Astrocyte (in vitro differentiated cells and primary cell): ENCODE data around the gene PTPN1. TPM values are rescaled to one million over a fixed set of nuclear protein-coding genes. Genes with fewer than 3 reads are reported as not detected.

ENCODE experiments used
- DNase-seq: peaks from one replicate; pipeline ENCODE4 v3.0.0-alpha.2; 2010; ENCODE audit warnings: low read depth
- FAIRE-seq: peaks from 2 replicates; lab custom pipeline; 2011; peaks lifted over from hg19 to GRCh38; lab: Jason Lieb, UNC
- H2AFZ ChIP-seq: 2 replicates; pipeline ENCODE4 v1.6.0; 2012; ENCODE audit warnings: low read depth, low read length, inconsistent platforms
- H3K27ac ChIP-seq: 2 replicates; pipeline ENCODE4 v1.5.1; 2011; ENCODE audit warnings: low read depth, low read length, inconsistent platforms
- H3K27me3 ChIP-seq: 2 replicates; pipeline ENCODE4 v1.6.0; 2011; ENCODE audit warnings: low read length, inconsistent platforms; ENCODE audit not compliant: insufficient read depth
- H3K36me3 ChIP-seq: 2 replicates; pipeline ENCODE4 v1.5.1; 2011; ENCODE audit warnings: low read length, inconsistent platforms; ENCODE audit not compliant: insufficient read depth
- H3K4me1 ChIP-seq: 2 replicates; pipeline ENCODE4 v1.5.1; 2011; ENCODE audit warnings: low read length, inconsistent platforms; ENCODE audit not compliant: insufficient read depth
- H3K4me2 ChIP-seq: 2 replicates; pipeline ENCODE4 v1.6.0; 2012; ENCODE audit warnings: low read length, inconsistent platforms
- H3K4me3 ChIP-seq: 2 replicates; pipeline ENCODE4 v1.5.1; 2011; ENCODE audit warnings: low read depth, mild to moderate bottlenecking, low read length, inconsistent platforms; ENCODE audit not compliant: insufficient read depth
- H3K79me2 ChIP-seq: 2 replicates; pipeline ENCODE4 v1.6.0; 2012; ENCODE audit warnings: mild to moderate bottlenecking, low read length, inconsistent platforms; ENCODE audit not compliant: insufficient read depth
- H3K9ac ChIP-seq: 2 replicates; pipeline ENCODE4 v1.6.0; 2012; ENCODE audit warnings: mild to moderate bottlenecking, low read length, inconsistent platforms
- H3K9me3 ChIP-seq: 2 replicates; pipeline ENCODE4 v1.5.1; 2012; ENCODE audit warnings: low read depth, mild to moderate bottlenecking, low read length, inconsistent platforms; ENCODE audit not compliant: insufficient read depth
- H4K20me1 ChIP-seq: 2 replicates; pipeline ENCODE4 v1.6.0; 2012; ENCODE audit warnings: low read length, inconsistent platforms; ENCODE audit not compliant: insufficient read depth
- H3K27ac Mint-ChIP-seq: one replicate; pipeline ENCODE4 v1.8.0; 2021; ENCODE audit warnings: mild to moderate bottlenecking, mixed read lengths; ENCODE audit not compliant: unreplicated experiment
- H3K27me3 Mint-ChIP-seq: one replicate; pipeline ENCODE4 v1.8.0; 2021; ENCODE audit warnings: low read depth, mixed read lengths; ENCODE audit not compliant: unreplicated experiment
- H3K36me3 Mint-ChIP-seq: one replicate; pipeline ENCODE4 v1.8.0; 2021; ENCODE audit warnings: low read depth, mixed read lengths; ENCODE audit not compliant: unreplicated experiment
- H3K4me1 Mint-ChIP-seq: one replicate; pipeline ENCODE4 v1.8.0; 2021; ENCODE audit warnings: low read depth, mixed read lengths; ENCODE audit not compliant: unreplicated experiment
- H3K4me3 Mint-ChIP-seq: one replicate; pipeline ENCODE4 v1.8.0; 2021; ENCODE audit warnings: mild to moderate bottlenecking, moderate library complexity, mixed read lengths; ENCODE audit not compliant: unreplicated experiment
- H3K9me3 Mint-ChIP-seq: one replicate; pipeline ENCODE4 v1.8.0; 2021; ENCODE audit warnings: mild to moderate bottlenecking, mixed read lengths; ENCODE audit not compliant: unreplicated experiment
- CTCF ChIP-seq: IDR thresholded peaks from 2 replicates; pipeline ENCODE4 v1.5.1; 2011; ENCODE audit warnings: low read depth, mild to moderate bottlenecking, inconsistent platforms, low read length, moderate library complexity; ENCODE audit not compliant: insufficient read depth
- EZH2 ChIP-seq: IDR thresholded peaks from 2 replicates; pipeline ENCODE4 v1.6.1; 2012; ENCODE audit warnings: mild to moderate bottlenecking, low read length, inconsistent platforms; ENCODE audit not compliant: insufficient read depth
- total RNA-seq: library from RNA; stranded (reverse); gene quantifications from 2 replicates; pipeline ENCODE4 v1.2.1, GENCODE V29; 2021

Gene PTPN1
- total RNA-seq, 1 donor from 2014 or later, result 64.9 TPM

- no peak overlapping the region for H3K27ac Mint-ChIP-seq
- no peaks in the 10 kb centered on the region for H3K4me1 Mint-ChIP-seq
- no peak for TF ChIP-seq CTCF
- no peak for TF ChIP-seq EZH2
- FAIRE-seq, result no peak
- no peak overlapping the region for H3K9ac ChIP-seq
- H3K9me3 ChIP-seq, result no peaks in the 10 kb centered on the region
- H3K4me1 ChIP-seq, result no peaks in the 10 kb centered on the region
- H3K4me2 ChIP-seq, result no peak overlapping the region
- H3K27ac ChIP-seq, result no peak overlapping the region
- H3K27me3 ChIP-seq, result no peaks in the 10 kb centered on the region
- no peak for DNase-seq
- H3K4me3 ChIP-seq, result no peak overlapping the region
- peaks cover 18% of the 10 kb centered on the region for H3K36me3 Mint-ChIP-seq
- H3K4me3 Mint-ChIP-seq, result no peak overlapping the region
- H3K27me3 Mint-ChIP-seq, result no peaks in the 10 kb centered on the region
- H3K79me2 ChIP-seq, result peaks cover 4% of the 10 kb centered on the region
- H3K9me3 Mint-ChIP-seq, result no peaks in the 10 kb centered on the region
- peaks cover 56% of the 10 kb centered on the region for H4K20me1 ChIP-seq
- no peak overlapping the region for H2AFZ ChIP-seq
- H3K36me3 ChIP-seq, result peaks cover 73% of the 10 kb centered on the region
These were observed 71.9 kb downstream of the PTPN1 start for GRCh38 chr20:50582092-50582491.

GRCh38 chr20:50582591-50583234, 72.5 kb downstream of the PTPN1 start:
- FAIRE-seq (no peak), DNase-seq (no peak)
- no peak overlapping the region for H3K4me2 ChIP-seq
- Mint-ChIP-seq H3K4me3 (no peak overlapping the region), H3K27ac (no peak overlapping the region), H3K9me3 (no peaks in the 10 kb centered on the region), H3K4me1 (no peaks in the 10 kb centered on the region), H3K27me3 (no peaks in the 10 kb centered on the region), H3K36me3 (peaks cover 15% of the 10 kb centered on the region)
- H2AFZ ChIP-seq, result no peak overlapping the region
- H3K79me2 ChIP-seq, result no peaks in the 10 kb centered on the region
- peaks cover 57% of the 10 kb centered on the region for H4K20me1 ChIP-seq
- H3K9ac ChIP-seq, result no peak overlapping the region
- no peaks in the 10 kb centered on the region for H3K4me1 ChIP-seq
- H3K27me3 ChIP-seq, result no peaks in the 10 kb centered on the region
- H3K4me3 ChIP-seq, result no peak overlapping the region
- no peak for TF ChIP-seq CTCF
- TF ChIP-seq EZH2, result no peak
- H3K36me3 ChIP-seq, result peaks cover 69% of the 10 kb centered on the region
- H3K27ac ChIP-seq, result no peak overlapping the region
- no peaks in the 10 kb centered on the region for H3K9me3 ChIP-seq

- no peak overlapping the region for H3K27ac ChIP-seq
- no peaks in the 10 kb centered on the region for H3K27me3 ChIP-seq
- no peaks in the 10 kb centered on the region for H3K9me3 Mint-ChIP-seq
- H3K9me3 ChIP-seq, result no peaks in the 10 kb centered on the region
- no peak for DNase-seq
- no peak overlapping the region for H3K4me3 ChIP-seq
- no peaks in the 10 kb centered on the region for H3K79me2 ChIP-seq
- H2AFZ ChIP-seq, result no peak overlapping the region
- H3K4me3 Mint-ChIP-seq, result no peak overlapping the region
- no peak overlapping the region for H3K4me2 ChIP-seq
- TF ChIP-seq CTCF (no peak), EZH2 (no peak)
- no peak overlapping the region for H3K27ac Mint-ChIP-seq
- H3K9ac ChIP-seq, result no peak overlapping the region
- H3K4me1 Mint-ChIP-seq, result no peaks in the 10 kb centered on the region
- H3K4me1 ChIP-seq, result no peaks in the 10 kb centered on the region
- peaks cover 15% of the 10 kb centered on the region for H3K36me3 Mint-ChIP-seq
- peaks cover 65% of the 10 kb centered on the region for H4K20me1 ChIP-seq
- no peaks in the 10 kb centered on the region for H3K27me3 Mint-ChIP-seq
- peaks cover 61% of the 10 kb centered on the region for H3K36me3 ChIP-seq
- no peak for FAIRE-seq
These were observed 73.4 kb downstream of the PTPN1 start for GRCh38 chr20:50583442-50584150.
